GM18508 (cell line): ENCODE measurements around the gene ARMCX4.
"Not testable (repeated sequence)": the region's sequence is repeated elsewhere in the genome, so short reads cannot be mapped to it uniquely, and the experiment has no call there.

Experiments
- ATAC-seq: cut with Tn5 transposase; IDR thresholded peaks from one replicate; pipeline ENCODE4 v1.9.1; 2021; ENCODE audit warnings: moderate number of reproducible peaks; ENCODE audit not compliant: insufficient read depth, unreplicated experiment

The ARMCX4 gene

GRCh38 chrX:101485212-101485949, at the start of gene ARMCX4:
Gene ARMCX4, plus strand, starts transcription at chrX:101485456. Its CDS starts 3,134 bp downstream, at chrX:101488590.
- ATAC-seq = no peak

- no peak for ATAC-seq
These were observed 43.2 kb upstream of the ARMCX4 start for GRCh38 chrX:101442085-101442484.

GRCh38 chrX:101449279-101449678, 36.0 kb upstream of the ARMCX4 start:
- ATAC-seq = no peak

GRCh38 chrX:101450085-101450484, 35.2 kb upstream of the ARMCX4 start:
- no peak for ATAC-seq

- ATAC-seq = no peak
These were observed 34.3 kb upstream of the ARMCX4 start for GRCh38 chrX:101450961-101451360.

GRCh38 chrX:101452056-101452455, 33.2 kb upstream of the ARMCX4 start:
- no peak for ATAC-seq

GRCh38 chrX:101460669-101461068, 24.6 kb upstream of the ARMCX4 start:
- ATAC-seq = no peak

GRCh38 chrX:101462892-101463291, 22.4 kb upstream of the ARMCX4 start:
- no peak for ATAC-seq

- no peak for ATAC-seq
These were observed 6.9 kb upstream of the ARMCX4 start for GRCh38 chrX:101478366-101478765.

- ATAC-seq = no peak
These were observed 3.0 kb upstream of the ARMCX4 start for GRCh38 chrX:101482296-101482695.

GRCh38 chrX:101483705-101484104, 1.6 kb upstream of the ARMCX4 start:
- no peak for ATAC-seq

GRCh38 chrX:101484135-101484534, 1.1 kb upstream of the ARMCX4 start:
- no peak for ATAC-seq

GRCh38 chrX:101488796-101489195, 3.5 kb downstream of the ARMCX4 start:
- no peak for ATAC-seq

- no peak for ATAC-seq
These were observed 6.7 kb downstream of the ARMCX4 start for GRCh38 chrX:101491943-101492342.

GRCh38 chrX:101493225-101493624, 8.0 kb downstream of the ARMCX4 start:
- ATAC-seq = no peak

- ATAC-seq = not testable (repeated sequence)
These were observed 17.7 kb downstream of the ARMCX4 start for GRCh38 chrX:101502929-101503328.

GRCh38 chrX:101507372-101507771, 22.1 kb downstream of the ARMCX4 start:
- no peak for ATAC-seq

- no peak for ATAC-seq
These were observed 22.7 kb downstream of the ARMCX4 start for GRCh38 chrX:101507986-101508385.

GRCh38 chrX:101530944-101531343, 45.7 kb downstream of the ARMCX4 start:
- ATAC-seq = no peak
